GM18867 (cell line): ENCODE data around the gene NARS2.
A peak's percentile ranks its signal among the peaks of the same experiment; 100 is the strongest.
"Not testable (repeated sequence)": the region's sequence is repeated elsewhere in the genome, so short reads cannot be mapped to it uniquely, and the experiment has no call there.

ENCODE experiments used
- ATAC-seq: cut with Tn5 transposase; IDR thresholded peaks from one replicate; pipeline ENCODE4 v1.9.1; 2021; ENCODE audit warnings: mild to moderate bottlenecking, moderate library complexity; ENCODE audit not compliant: unreplicated experiment

NARS2 gene

GRCh38 chr11:78547931-78548705 lies 26.5 kb downstream of the NARS2 start:
- no peak for ATAC-seq

- ATAC-seq = no peak
Observed at GRCh38 chr11:78542007-78542406, 32.7 kb downstream of the NARS2 start.

- no peak for ATAC-seq
Observed at GRCh38 chr11:78541537-78541936, 33.1 kb downstream of the NARS2 start.

- ATAC-seq = no peak
Observed at GRCh38 chr11:78540256-78540655, 34.4 kb downstream of the NARS2 start.

GRCh38 chr11:78539506-78539905 lies 35.2 kb downstream of the NARS2 start:
- no peak for ATAC-seq

GRCh38 chr11:78536933-78537332 lies 37.7 kb downstream of the NARS2 start:
- no peak for ATAC-seq

- ATAC-seq = no peak
Observed at GRCh38 chr11:78535920-78536319, 38.7 kb downstream of the NARS2 start.

GRCh38 chr11:78535027-78535426 lies 39.6 kb downstream of the NARS2 start:
- no peak for ATAC-seq

GRCh38 chr11:78533399-78533798 lies 41.3 kb downstream of the NARS2 start:
- ATAC-seq = peak; percentile 83

GRCh38 chr11:78532991-78533390 lies 41.7 kb downstream of the NARS2 start:
- peak; percentile 35 for ATAC-seq

GRCh38 chr11:78526497-78527146 lies 48.0 kb downstream of the NARS2 start:
- no peak for ATAC-seq

GRCh38 chr11:78525720-78526119 lies 48.9 kb downstream of the NARS2 start:
- no peak for ATAC-seq

GRCh38 chr11:78520230-78520629 lies 54.4 kb downstream of the NARS2 start:
- no peak for ATAC-seq

GRCh38 chr11:78516281-78516680 lies 58.4 kb downstream of the NARS2 start:
- no peak for ATAC-seq

GRCh38 chr11:78514922-78515502 lies 59.7 kb downstream of the NARS2 start:
- ATAC-seq = no peak

- ATAC-seq = not testable (repeated sequence)
Observed at GRCh38 chr11:78513085-78513484, 61.6 kb downstream of the NARS2 start.

GRCh38 chr11:78510597-78510996 lies 64.1 kb downstream of the NARS2 start:
- no peak for ATAC-seq

- ATAC-seq = no peak
Observed at GRCh38 chr11:78510025-78510596, 64.6 kb downstream of the NARS2 start.

- no peak for ATAC-seq
Observed at GRCh38 chr11:78504708-78505107, 70.0 kb downstream of the NARS2 start.

- no peak for ATAC-seq
Observed at GRCh38 chr11:78504181-78504580, 70.5 kb downstream of the NARS2 start.

GRCh38 chr11:78499971-78500370 lies 74.7 kb downstream of the NARS2 start:
- ATAC-seq = no peak

GRCh38 chr11:78497293-78497692 lies 77.4 kb downstream of the NARS2 start:
- no peak for ATAC-seq
